G401 (cell line): Measurements from ENCODE around the gene COL23A1. TPM values are rescaled to one million over a fixed set of nuclear protein-coding genes. Genes with fewer than 3 reads are reported as not detected.

Experiments used
- DNase-seq: peaks from one replicate; pipeline ENCODE4 v3.0.0-alpha.2; 2015; ENCODE audit warnings: low spot score
- in situ Hi-C: cut with HindIII; loops from 2 replicates; pipeline ENCODE4 v1.10.0; 2016; ENCODE audit warnings: low sequenced_read_pairs, mixed read lengths
- total RNA-seq: library from RNA; depleted of rRNA; stranded (reverse); fragments of >200 nt; shearing (Covaris generic); gene quantifications from 2 replicates; pipeline ENCODE4 v1.2.3, GENCODE V29; 2014

Gene COL23A1
- total RNA-seq, 1 experiment from 2014 or later: not detected

DNA sequence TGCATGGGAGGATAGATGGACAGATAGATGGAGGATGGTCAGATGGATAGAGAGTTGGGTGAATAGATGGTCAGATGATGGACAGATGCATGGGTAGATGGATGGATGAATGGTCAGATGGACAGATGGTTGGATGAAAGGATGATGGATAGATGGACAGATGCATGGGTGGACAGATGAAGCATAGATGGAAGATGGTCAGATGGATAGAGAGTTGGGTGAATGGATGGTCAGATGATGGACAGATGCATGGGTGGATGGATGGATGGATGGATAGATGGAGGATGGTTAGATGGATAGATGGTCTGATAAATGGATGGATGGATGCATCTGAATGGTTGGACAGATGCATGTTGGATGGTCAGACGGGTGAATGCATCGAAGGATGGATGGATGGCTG, 70.4 kb downstream of the COL23A1 start:
- in situ Hi-C loops: no loop called here
- DNase-seq: no peak

DNA sequence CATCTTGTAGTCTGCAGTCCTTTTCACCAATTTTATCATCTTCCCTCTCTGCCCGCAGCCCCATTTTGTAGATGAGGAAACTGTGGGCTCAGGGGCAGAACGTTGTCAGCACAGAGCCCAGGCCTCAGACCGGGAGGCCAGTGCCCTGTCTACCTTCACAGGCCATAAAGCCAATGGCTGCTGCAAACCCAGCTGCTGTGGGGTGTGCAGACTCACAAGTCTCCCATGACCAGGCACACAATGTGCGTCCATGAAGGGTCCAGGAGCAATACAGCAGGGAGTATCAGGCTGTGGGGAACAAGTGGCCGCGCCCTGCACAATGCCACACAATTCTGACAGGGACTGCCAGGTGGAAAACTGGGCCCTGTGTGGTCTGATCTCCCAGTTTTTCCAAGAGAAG, 71.0 kb downstream of the COL23A1 start:
- in situ Hi-C loops: no loop called here
- DNase-seq: no peak

DNA sequence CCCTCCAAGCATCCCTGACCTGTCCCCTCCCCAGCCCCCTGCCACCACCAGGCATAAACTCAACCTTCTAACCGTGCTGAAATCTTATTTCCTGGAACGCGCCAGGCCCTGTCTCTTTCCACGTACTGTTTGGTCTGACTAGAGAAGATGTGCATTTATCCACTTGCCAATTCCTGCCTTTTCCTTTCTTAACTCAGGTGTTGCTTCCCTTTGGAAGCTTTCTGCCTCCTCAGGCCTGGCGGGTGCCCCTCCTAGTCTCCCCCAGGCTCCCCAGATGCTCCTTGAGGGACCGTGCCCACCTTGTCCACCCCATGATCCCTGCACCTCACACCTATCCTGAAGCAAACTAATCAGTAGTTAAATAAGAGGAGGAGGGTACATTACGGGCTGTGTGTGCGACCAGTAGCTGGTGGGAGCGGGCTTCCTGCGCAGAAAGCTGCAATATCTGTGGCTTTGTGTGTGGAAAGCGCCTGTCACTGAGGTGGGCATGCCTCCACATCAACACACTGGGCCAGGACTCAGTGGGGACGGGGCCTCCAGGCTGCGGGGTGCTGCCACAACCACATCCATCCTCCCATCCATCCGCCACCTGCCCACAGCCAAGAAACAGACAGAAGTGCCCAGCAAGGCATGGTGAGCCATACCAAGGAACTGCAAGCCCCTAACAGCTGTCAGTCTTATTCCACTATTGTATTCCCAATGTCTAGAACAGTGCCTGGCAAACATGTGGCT, 73.5 kb downstream of the COL23A1 start:
- no peak for DNase-seq

DNA sequence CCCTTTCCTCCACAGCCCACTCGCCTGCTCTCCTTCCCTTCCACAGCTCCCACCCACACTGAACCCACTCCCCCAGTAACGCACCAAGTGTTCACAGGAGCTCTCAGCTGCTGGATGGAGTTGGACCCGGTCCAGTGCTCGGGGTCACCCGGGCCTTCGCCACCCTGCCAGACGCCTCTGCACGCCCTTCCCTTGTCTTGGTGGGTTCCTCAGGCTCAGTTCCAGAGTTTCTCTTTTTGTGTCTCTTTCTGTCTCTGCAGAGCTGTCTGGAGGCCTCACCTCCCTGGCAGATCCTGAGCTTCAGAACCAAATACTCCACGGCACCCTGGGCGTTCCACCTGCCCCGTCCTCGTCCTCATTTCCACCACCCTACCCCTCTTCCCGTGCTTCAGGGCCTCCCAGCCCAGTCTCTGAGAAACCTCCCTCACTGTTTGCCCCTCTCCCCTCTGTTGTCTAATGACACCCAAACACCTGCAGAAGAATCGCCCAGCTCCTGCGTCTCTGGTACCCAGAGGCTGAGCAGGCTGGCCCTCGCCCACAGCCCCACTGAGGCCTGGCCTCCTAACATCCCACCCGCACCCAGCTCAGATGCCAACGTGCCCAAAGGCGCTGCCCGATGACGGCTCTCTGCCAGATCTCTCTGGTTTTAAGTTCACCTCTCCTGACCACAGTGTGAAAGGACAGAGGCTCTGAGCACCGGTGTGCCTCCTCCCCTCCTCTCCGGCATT, 74.3 kb downstream of the COL23A1 start:
- in situ Hi-C loops: no loop called here

More for the DNA sequence above, 73.5 kb downstream of the COL23A1 start:
- in situ Hi-C loops: no loop called here

DNA sequence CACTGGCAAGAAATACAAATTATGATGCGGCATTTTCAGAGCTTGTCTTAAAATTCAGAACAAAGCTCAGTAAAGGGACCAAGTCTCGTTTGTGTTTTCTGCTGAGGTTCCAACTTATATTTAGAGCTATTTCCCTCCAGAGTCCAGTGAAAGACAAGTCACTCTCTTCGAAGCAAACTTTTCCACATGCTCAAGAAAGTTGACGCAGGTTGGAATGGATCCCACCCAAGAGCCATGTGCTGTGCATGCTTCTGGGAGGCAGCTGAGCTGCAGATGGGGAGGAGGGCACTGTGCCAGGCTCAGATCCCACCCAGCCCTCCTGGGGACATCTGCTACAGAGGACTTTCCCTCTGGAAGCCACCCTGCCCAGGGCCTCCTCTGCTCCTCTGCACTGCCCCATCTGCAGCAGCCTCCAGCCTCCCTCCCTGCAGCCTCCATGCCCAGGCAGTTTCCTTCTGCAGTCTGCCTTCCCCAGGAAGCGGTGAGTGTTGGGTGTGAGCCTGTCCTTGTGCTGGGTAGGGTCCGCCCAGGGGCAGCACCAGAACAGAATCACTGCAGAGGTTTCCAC, 75.3 kb downstream of the COL23A1 start:
- in situ Hi-C loops: no loop called here
- DNase-seq: no peak

More for the DNA sequence above, 74.3 kb downstream of the COL23A1 start:
- DNase-seq: no peak

DNA sequence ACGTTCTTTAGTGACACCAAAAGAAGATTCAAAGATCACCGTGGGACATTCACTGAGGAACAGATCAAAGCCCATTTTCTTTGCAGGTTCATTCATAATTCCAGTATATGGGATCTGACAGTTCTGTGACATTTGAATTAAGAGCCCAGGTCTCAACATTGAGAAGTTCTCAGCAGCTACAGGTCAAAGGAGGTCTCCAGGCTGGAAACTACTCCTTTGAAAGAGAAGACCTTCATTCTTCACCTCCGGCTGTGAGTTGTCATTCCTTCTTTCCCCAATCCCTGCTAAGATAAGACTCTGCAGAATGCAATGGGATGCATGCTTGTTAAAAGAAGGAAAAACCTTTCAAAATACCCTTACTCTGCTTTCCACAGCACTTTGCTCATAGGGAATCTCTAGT, 79.0 kb downstream of the COL23A1 start:
- in situ Hi-C loops: no loop called here
- DNase-seq: no peak

DNA sequence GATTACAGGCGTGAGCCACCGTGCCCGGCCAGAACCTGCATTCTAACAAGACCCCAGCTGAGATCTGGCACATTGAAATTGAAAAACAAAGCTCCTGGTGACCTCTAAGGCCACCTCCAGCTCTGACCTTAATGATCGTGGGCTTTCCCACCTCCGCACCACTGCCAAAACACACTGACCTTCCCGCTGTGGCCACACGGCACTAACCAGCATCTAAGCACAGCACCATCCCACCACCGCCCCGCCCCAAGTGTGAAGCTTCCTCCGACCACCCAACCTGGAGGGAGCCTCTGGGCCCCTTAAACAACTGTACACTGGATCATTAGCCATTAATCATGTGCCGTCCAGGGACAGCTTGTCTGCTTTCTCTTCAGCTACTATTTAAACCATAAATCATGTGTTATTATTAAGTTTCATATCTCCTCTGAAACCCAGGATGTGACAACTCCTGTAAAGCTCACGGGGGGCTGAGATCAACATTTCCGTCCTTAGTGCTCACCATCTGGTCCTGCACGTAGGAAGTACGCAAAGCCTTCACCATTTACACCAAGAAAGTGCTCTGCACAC, 80.6 kb downstream of the COL23A1 start:
- in situ Hi-C loops: no loop called here
- DNase-seq: no peak

DNA sequence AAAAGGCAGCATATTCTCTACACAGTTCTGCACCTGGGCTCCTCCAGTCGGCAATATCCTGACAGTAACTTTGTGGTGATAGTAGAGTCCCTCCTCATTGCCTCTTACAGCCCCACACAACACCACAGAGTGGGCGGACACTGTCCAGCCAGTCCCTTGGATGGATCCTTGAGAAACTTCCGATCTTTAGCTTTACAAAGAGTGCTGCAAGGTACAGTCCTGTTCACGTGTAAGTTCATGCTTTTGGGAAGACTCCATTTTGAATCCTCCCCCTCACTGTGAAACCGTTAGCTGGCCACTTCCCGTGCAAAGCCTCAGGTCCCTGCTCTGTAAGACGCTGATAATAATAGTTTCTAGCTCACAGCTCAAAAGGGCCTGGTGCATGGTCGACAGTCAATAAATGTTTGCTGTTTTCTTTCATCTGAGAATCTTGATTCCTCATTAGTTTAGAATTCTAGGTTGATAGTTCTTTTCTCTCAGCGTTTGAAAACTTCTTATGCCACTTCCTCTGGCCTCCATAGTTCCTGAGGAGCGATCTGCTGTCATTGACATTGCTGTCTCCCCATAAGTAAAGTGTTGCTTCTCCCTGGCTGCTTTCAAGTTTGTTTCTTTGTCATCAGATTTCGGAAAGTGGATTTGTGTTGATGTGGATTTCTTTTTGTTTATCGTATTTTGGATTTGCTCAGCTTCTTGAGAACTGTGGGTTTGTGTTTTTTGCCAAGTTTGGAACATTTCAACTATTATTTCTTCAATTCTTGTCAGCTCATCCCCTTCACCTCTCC, 82.9 kb downstream of the COL23A1 start:
- in situ Hi-C loops: no loop called here
- DNase-seq: no peak

DNA sequence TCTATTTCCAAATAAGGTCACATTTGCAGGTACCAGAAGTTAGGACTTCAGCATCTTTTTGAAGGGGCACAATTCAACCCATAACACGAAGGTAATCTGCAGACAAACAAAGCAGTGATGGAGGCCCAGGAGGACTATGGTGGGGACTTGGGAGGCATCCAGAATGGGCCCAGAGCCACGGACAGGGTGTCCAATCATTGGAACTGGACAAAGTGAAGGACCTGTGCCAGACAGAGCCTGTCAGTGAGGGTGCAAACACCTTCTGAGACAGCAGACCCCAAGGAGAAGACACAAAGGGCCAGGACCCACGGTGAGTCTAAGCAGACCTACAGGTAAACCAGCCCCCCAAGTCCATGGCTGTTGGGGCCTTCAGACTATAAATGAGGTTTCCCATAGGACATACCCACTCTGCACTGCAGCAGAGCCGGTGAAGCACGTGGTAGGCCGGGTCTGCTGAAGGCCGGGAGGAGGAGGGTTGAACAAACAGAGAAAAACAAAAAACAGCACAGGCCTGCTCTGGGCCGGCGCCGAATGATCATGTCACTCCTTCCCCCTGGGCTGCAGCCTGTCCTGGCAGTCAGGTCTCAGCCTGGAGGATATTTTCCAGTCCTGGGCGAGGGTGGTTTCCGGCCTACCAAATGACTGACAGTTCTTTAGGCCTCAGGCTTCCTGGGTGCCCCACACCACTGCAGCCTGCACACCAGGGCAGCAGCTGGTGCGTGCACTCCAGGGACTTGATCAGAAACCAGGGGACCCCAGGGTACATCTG, 84.4 kb downstream of the COL23A1 start:
- in situ Hi-C loops: no loop called here
- DNase-seq: no peak

DNA sequence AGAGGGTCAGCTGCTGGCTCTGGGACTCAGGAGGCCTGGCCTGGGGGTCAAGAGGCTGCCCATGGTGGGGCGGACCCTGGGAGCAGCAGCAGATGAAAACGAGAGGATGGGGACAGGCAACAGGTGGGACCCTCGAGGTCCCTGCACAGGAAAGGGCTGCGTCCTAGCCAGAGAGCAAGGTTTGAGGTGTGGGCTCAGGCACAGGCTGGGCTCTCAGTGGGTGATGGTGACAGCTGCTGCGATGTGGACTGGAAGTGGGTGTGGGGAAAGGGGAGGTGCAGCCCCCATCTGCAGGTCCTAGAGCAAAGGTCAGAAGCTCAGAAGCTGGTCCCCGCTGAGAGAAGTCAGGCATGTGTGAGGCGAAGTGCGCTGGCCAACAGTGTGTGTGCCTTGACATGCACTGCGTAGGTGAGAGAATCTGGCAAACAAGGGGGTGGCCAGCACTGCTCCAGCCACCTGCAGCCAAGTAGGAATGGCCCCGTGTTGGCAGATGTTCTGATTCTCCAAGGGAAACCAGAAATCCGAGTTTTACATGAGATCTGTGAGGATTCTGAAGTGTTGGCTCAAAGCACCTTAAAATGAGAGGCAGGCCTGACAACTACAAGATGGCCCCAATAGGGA, 85.7 kb downstream of the COL23A1 start:
- in situ Hi-C loops: no loop called here
- no peak for DNase-seq

DNA sequence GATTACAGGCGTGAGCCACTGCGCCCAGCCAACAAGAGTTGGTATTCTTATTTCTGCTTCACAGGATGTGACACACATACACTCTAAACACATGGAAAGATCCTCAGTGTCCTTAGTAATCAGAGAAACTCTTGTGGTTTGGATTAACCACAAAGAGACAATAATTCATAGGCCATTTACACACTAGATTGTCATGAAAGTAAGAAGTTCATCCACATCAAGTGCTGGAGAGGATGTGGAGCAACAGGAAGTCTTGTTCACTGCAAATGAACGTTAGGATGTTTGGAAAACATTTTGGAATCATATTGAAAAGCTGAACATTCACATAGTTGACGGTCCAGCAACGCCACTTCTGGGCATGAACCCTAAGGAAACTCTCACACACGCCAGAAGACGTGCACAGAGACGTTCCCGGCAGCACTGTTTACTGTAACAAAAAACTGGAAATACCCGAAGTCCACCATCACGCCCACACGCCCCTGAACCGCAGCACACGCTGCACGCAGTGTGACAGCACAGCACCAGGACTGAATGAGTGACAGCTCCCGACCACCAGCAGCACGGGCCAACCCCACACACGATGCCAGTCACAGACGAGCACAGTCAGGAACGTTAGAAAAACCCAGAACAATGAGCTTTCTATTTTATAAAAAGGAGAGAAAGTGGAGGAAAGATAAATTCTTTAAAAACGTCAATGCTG, 87.6 kb downstream of the COL23A1 start:
- in situ Hi-C loops: no loop called here
- no peak for DNase-seq

DNA sequence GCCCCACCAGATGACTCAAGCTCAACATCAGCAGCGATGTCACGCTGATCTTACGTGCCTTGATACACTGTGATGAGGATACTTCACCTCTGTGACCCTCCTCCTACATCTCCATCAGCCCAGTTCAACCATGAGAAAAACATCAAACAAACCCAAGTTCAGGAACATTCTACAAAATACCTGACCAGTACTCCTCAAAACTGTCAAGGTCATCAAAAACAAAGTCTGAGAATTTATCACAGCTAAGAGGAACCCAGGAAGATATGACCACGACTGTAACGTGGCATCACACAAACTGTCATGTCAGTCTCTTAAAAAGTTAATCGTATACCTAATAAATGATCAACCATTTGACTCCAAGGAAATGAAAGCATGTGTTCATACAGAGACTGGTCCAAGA, 90.8 kb downstream of the COL23A1 start:
- in situ Hi-C loops: no loop called here
- DNase-seq: no peak

DNA sequence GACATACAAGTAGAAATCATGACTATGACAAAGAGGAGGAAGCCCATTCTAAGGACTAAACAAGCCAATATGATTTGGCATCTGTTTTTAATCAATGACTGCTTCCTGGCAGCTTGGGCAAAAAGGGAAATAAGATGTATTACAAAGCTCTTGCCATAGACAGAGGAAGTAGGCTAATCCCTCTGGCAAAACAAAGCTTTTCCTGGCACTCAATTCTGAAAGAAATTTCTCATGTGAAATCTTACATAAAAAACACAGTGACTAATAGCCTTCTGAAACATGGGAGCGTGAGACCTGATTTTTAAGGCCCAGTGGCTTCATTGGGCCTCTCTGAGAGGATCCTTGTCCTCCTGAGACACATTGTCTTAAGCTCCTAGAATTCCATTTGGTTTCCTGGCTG, 93.6 kb downstream of the COL23A1 start:
- no peak for DNase-seq
- in situ Hi-C loops: no loop called here

DNA sequence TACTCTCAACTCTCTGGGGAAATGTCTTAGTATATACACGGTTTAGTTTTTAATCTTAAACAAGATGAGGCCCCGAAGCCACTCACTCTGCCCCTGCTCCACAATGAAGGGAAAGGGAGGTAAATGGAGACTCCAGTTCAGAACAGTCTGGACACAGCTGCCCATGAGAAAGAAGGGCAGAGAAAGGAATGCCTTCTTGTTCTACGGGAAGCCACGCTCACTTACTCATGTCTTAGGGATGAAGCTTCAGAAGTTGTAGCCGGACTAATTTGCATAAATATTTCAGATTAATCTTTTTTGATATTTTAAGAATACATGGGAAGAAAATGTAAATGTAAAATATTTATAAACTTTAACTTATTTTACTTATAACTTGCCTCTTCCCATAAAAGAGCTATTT, 94.0 kb downstream of the COL23A1 start:
- DNase-seq: no peak

DNA sequence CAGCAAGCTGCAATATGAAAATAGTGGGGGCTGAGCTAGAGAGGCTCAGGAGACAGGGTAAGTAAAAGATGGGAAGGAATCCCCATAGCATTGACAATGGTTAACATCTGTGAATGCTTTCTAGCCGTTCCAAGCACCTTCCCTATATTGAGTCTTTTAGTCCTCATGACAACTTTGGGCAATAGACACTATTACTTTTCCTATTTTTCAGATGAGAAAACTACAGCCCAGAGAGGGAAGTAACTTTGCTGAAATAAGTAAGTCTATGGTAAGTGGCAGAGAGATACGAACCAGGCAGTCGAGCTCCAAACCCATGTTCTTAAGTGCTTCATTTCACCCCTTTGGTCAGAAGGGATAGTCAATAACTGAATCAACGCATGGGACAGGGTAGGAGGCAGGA, 94.5 kb downstream of the COL23A1 start:
- no peak for DNase-seq
- in situ Hi-C loops: no loop called here

More for the DNA sequence above, 94.0 kb downstream of the COL23A1 start:
- in situ Hi-C loops: no loop called here

DNA sequence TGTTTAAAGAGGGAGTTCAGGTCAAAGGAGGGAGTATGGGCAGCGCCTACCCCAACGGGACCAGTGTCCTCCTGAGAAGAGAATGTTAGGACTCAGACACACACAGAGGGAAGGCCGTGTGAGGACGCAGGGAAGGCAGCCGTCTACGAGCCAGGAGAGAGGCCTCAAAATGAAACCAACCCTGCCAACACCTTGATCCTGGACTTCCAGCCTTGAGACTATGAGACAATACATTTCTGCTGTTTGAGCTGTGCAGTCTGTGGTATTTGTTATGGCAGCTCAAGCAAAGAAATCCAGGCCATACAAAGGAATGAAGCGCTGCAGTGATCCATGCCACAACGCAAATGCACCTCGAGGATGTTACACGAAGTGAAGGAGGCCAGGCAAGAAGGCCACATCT, 97.9 kb downstream of the COL23A1 start:
- in situ Hi-C loops: no loop called here
- no peak for DNase-seq

DNA sequence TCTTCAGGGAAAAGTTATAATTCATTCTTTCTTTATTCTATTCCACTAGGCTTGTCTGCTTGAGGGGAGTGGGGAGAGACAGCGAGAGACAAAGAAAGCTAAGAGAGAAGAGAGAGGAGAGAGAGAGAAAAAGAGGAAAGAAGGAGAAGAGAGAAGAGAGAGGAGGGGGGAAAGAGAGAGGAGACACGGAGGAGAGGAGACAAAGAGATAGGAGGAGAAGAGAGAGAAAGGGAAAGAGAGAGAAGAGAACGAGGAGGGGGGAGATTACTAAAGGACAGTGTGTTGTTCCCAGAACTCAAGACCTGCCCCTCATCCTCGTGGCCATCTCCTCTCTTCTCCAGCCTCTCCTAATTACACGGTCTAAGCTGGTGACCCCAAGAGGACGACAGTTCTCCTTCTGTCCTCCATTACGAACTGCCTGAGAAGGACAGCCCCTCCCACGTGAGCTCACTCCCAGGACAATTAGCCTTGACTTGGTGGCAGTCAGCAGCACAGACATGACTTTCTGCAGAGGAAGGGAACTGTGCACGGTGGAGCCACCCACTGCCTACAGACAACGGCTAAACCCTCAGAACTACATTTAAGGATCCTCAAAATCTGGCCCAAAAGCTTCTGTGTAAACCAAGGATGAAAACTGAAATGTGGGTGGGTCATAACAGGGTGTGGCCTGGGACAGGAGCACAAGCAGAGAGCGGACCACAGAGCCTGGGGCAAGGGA, 99.1 kb downstream of the COL23A1 start:
- no peak for DNase-seq
- in situ Hi-C loops: no loop called here
